IPS-18a (cell line): ENCODE data around the gene MEPE.

Experiments
- H3K27ac ChIP-seq: one replicate; pipeline ENCODE4 v1.5.1; 2013; ENCODE audit warnings: low read length
- H3K27me3 ChIP-seq: one replicate; pipeline ENCODE4 v1.6.1; 2013; ENCODE audit warnings: mild to moderate bottlenecking, low read length; ENCODE audit not compliant: control insufficient read depth, insufficient read depth
- H3K36me3 ChIP-seq: one replicate; pipeline ENCODE4 v1.6.1; 2013; ENCODE audit warnings: low read depth, low read length; ENCODE audit not compliant: control insufficient read depth
- H3K4me1 ChIP-seq: one replicate; pipeline ENCODE4 v1.6.1; 2013; ENCODE audit warnings: low read depth, low read length; ENCODE audit not compliant: control insufficient read depth
- H3K4me3 ChIP-seq: one replicate; pipeline ENCODE4 v1.5.1; 2013; ENCODE audit warnings: low read length
- H3K9ac ChIP-seq: one replicate; pipeline ENCODE4 v1.6.1; 2013; ENCODE audit warnings: mild to moderate bottlenecking, low read length, moderate library complexity
- H3K9me3 ChIP-seq: one replicate; pipeline ENCODE4 v1.6.1; 2013; ENCODE audit warnings: low read depth, low read length; ENCODE audit not compliant: control insufficient read depth

MEPE gene

GRCh38 chr4:87819281-87819919, 13.4 kb upstream of the MEPE start:
- no peaks in the 10 kb centered on the region for H3K9me3 ChIP-seq
- H3K4me3 ChIP-seq = no peak overlapping the region
- no peaks in the 10 kb centered on the region for H3K36me3 ChIP-seq
- H3K27ac ChIP-seq = peak overlapping the region; percentile 25
- H3K27me3 ChIP-seq = no peaks in the 10 kb centered on the region
- H3K4me1 ChIP-seq = peaks cover 13% of the 10 kb centered on the region
- H3K9ac ChIP-seq = peak overlapping the region; percentile 29

DNA sequence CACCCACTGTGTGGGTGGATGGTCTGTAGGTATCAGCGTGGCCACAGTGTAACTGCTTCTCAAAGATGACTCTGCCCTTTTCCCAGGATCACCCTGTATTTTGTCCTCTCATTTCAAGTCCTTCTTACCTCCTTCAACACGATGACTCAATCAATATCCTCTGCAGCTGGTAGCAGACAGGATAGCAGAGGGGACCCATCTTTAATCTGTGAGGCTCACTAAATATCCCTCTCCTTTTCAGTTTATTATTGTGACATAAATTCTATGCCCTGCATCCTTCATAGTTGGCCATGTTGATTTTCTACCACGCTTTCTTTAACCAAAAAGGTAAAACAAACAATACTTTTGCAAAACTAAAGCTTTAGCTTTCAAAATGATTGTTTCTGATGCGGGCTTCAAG, 9.6 kb upstream of the MEPE start:
- H3K27me3 ChIP-seq = no peaks in the 10 kb centered on the region
- no peak overlapping the region for H3K9ac ChIP-seq
- H3K9me3 ChIP-seq = no peaks in the 10 kb centered on the region
- H3K4me1 ChIP-seq = peaks cover 13% of the 10 kb centered on the region
- H3K27ac ChIP-seq = no peak overlapping the region
- H3K4me3 ChIP-seq = no peak overlapping the region
- H3K36me3 ChIP-seq = no peaks in the 10 kb centered on the region

GRCh38 chr4:87823724-87824123, 9.0 kb upstream of the MEPE start:
- no peak overlapping the region for H3K27ac ChIP-seq
- H3K27me3 ChIP-seq = no peaks in the 10 kb centered on the region
- no peak overlapping the region for H3K4me3 ChIP-seq
- H3K9ac ChIP-seq = no peak overlapping the region
- H3K4me1 ChIP-seq = peaks cover 13% of the 10 kb centered on the region
- no peaks in the 10 kb centered on the region for H3K36me3 ChIP-seq
- no peaks in the 10 kb centered on the region for H3K9me3 ChIP-seq

DNA sequence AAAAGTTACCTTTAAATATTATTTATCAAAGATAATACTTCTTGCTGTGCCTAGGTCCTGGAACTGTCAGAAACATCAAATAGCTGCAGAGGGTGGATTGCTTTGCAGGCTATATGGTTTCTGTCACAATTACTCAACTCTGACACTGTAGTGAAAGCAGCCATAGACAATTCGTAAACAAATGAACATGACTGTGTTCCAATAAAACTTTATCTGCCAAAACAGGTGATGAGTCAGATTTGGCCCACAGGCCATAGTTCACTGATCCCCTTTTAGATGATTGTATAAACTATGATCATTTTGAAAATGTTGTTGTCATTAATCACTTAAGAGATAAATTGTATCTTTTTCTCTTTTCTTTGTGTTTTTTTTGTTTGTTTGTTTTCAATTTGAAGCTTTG, 8.4 kb upstream of the MEPE start:
- H3K27ac ChIP-seq = no peak overlapping the region
- H3K4me3 ChIP-seq = no peak overlapping the region
- H3K27me3 ChIP-seq = no peaks in the 10 kb centered on the region
- H3K36me3 ChIP-seq = no peaks in the 10 kb centered on the region
- H3K9me3 ChIP-seq = no peaks in the 10 kb centered on the region
- no peak overlapping the region for H3K9ac ChIP-seq
- H3K4me1 ChIP-seq = peaks cover 7% of the 10 kb centered on the region

- peaks cover 9% of the 10 kb centered on the region for H3K4me1 ChIP-seq
- H3K36me3 ChIP-seq = no peaks in the 10 kb centered on the region
- H3K4me3 ChIP-seq = no peak overlapping the region
- H3K9ac ChIP-seq = no peak overlapping the region
- no peaks in the 10 kb centered on the region for H3K27me3 ChIP-seq
- no peaks in the 10 kb centered on the region for H3K9me3 ChIP-seq
- no peak overlapping the region for H3K27ac ChIP-seq
Measured at GRCh38 chr4:87834401-87834800, 1.6 kb downstream of the MEPE start.

DNA sequence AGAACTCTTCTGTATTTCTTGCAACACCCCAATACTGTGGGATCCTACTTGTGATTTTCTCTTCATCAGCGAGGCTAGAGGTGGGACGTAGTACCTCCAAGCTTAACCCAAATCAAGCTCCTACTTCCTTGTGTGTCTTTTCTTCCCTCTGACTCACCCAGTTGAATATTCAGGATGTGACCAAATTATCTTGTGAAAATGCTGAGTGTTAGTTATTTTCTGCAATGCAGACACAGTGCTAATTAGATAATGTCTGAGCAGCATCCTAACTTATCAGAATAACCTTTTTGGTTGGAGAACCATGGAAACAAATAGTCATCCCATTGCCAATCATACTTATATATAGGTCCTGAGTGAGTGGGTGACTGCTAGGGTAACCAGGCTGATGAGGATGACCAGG, 2.4 kb downstream of the MEPE start:
- Histone ChIP-seq H3K36me3 (no peaks in the 10 kb centered on the region), H3K9ac (no peak overlapping the region), H3K27me3 (no peaks in the 10 kb centered on the region), H3K9me3 (no peaks in the 10 kb centered on the region), H3K4me1 (peaks cover 14% of the 10 kb centered on the region), H3K27ac (no peak overlapping the region), H3K4me3 (no peak overlapping the region)

DNA sequence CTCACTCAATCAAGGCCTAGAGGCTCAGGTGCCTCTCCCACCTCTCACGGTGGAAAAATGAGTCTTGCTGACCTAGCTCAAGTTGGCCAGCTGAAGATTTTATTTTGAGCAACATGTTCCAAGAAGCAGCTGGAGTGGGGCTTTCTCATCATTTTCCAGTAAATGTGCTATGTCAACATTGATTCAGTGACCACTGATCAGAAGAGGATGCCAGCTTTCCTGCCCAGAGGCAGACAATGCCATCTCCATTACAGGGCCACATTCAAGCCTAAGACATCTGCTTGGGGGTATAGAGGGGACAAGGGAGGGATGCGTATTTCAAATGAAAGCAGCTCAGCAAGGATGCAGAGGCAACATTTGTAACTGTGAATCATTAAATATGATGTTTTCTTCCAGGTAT, 3.0 kb downstream of the MEPE start:
- Histone ChIP-seq H3K9ac (no peak overlapping the region), H3K9me3 (no peaks in the 10 kb centered on the region), H3K27ac (no peak overlapping the region), H3K36me3 (no peaks in the 10 kb centered on the region), H3K27me3 (no peaks in the 10 kb centered on the region), H3K4me3 (no peak overlapping the region), H3K4me1 (peaks cover 14% of the 10 kb centered on the region)

- Histone ChIP-seq H3K9ac (no peak overlapping the region), H3K36me3 (no peaks in the 10 kb centered on the region), H3K27me3 (no peaks in the 10 kb centered on the region), H3K9me3 (no peaks in the 10 kb centered on the region), H3K4me1 (peaks cover 14% of the 10 kb centered on the region), H3K27ac (no peak overlapping the region), H3K4me3 (no peak overlapping the region)
Measured at GRCh38 chr4:87838205-87838604, 5.4 kb downstream of the MEPE start.

GRCh38 chr4:87838890-87839591, 6.3 kb downstream of the MEPE start:
- no peaks in the 10 kb centered on the region for H3K27me3 ChIP-seq
- H3K4me3 ChIP-seq = no peak overlapping the region
- peaks cover 14% of the 10 kb centered on the region for H3K4me1 ChIP-seq
- H3K9ac ChIP-seq = no peak overlapping the region
- H3K27ac ChIP-seq = no peak overlapping the region
- H3K9me3 ChIP-seq = no peaks in the 10 kb centered on the region
- H3K36me3 ChIP-seq = no peaks in the 10 kb centered on the region

GRCh38 chr4:87839592-87839946, 6.8 kb downstream of the MEPE start:
- no peaks in the 10 kb centered on the region for H3K27me3 ChIP-seq
- no peaks in the 10 kb centered on the region for H3K9me3 ChIP-seq
- no peak overlapping the region for H3K9ac ChIP-seq
- no peak overlapping the region for H3K27ac ChIP-seq
- no peak overlapping the region for H3K4me3 ChIP-seq
- no peaks in the 10 kb centered on the region for H3K36me3 ChIP-seq
- H3K4me1 ChIP-seq = peaks cover 14% of the 10 kb centered on the region

- no peaks in the 10 kb centered on the region for H3K36me3 ChIP-seq
- no peak overlapping the region for H3K9ac ChIP-seq
- H3K4me1 ChIP-seq = peaks cover 14% of the 10 kb centered on the region
- H3K27me3 ChIP-seq = no peaks in the 10 kb centered on the region
- H3K27ac ChIP-seq = no peak overlapping the region
- no peaks in the 10 kb centered on the region for H3K9me3 ChIP-seq
- no peak overlapping the region for H3K4me3 ChIP-seq
Measured at GRCh38 chr4:87840149-87840548, 7.4 kb downstream of the MEPE start.

DNA sequence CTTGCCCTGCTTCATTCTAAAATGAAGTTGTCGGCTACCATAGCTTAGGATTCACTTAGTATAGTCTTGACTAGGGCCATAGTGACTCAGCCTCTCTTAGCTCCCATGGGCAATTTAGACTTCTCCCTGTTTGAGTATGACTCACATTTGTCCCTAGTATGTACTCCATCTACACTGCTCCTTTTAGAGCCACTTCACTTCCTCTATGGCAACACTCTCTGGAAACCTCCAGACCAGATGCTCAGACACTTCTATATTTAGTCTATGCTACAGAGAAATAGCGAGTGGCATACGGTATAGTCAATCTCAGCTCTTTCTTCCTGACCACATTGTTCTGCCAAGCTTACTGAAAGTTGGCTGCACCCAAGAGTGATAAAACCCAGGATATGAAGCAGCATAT, 11.2 kb downstream of the MEPE start:
- no peak overlapping the region for H3K27ac ChIP-seq
- no peaks in the 10 kb centered on the region for H3K36me3 ChIP-seq
- H3K9ac ChIP-seq = no peak overlapping the region
- no peaks in the 10 kb centered on the region for H3K27me3 ChIP-seq
- no peak overlapping the region for H3K4me3 ChIP-seq
- H3K4me1 ChIP-seq = peaks cover 15% of the 10 kb centered on the region
- no peaks in the 10 kb centered on the region for H3K9me3 ChIP-seq
